Liver (tissue), 2 donors: Measurements from ENCODE around the gene WDR36.

Experiments
- YY1 ChIP-seq: IDR thresholded peaks from 2 replicates; pipeline ENCODE4 v1.6.1; 2016; ENCODE audit warnings: antibody characterized with exemption, mild to moderate bottlenecking
- TF ChIP-seq, protein P1 (sequence below): fragments of 150-350 bp; IDR thresholded peaks from 2 replicates; pipeline ENCODE4 v1.5.1; 2017; ENCODE audit warnings: improper control_type of control experiment, low read depth, low read length; ENCODE audit not compliant: missing input control
- donor health status: healthy.

DNA sequence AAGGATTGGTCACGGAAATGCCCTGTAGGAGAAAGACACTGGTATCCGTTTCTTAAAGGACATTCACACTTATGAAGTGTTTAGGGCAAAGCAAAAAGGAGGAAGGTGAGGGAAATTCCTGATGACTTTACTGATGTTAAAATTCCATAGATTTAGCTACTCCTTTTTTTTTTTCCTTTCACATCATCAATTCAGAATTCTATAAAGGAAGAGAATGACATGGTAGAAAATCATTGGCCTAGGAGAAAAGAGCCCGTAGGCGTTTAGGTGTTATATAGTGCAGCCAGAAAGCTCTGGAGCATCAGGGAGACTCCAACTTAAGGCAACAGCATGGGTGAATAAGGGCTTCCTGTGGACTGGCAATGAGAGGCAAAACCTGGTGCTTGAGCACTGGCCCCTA lies 20.7 kb upstream of the WDR36 start, which contains the start of gene TSLP:
- TF ChIP-seq, protein P1, sequence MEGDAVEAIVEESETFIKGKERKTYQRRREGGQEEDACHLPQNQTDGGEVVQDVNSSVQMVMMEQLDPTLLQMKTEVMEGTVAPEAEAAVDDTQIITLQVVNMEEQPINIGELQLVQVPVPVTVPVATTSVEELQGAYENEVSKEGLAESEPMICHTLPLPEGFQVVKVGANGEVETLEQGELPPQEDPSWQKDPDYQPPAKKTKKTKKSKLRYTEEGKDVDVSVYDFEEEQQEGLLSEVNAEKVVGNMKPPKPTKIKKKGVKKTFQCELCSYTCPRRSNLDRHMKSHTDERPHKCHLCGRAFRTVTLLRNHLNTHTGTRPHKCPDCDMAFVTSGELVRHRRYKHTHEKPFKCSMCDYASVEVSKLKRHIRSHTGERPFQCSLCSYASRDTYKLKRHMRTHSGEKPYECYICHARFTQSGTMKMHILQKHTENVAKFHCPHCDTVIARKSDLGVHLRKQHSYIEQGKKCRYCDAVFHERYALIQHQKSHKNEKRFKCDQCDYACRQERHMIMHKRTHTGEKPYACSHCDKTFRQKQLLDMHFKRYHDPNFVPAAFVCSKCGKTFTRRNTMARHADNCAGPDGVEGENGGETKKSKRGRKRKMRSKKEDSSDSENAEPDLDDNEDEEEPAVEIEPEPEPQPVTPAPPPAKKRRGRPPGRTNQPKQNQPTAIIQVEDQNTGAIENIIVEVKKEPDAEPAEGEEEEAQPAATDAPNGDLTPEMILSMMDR: no peak
- no peak for TF ChIP-seq YY1
